ENCODE results near the gene TEX48.

Gene TEX48, protein sequence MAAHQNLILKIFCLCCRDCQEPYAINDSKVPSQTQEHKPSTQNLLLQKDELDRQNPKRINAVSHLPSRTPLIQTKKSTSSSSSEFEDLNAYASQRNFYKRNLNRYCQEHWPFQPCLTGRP

GRCh38 chr9:114681594-114682332 is at the start of gene TEX48:
Gene TEX48 (minus strand): TSS chr9:114682192. CDS start chr9:114671723, 10,469 bp downstream.
- DNase-seq = peak; percentile 52

GRCh38 chr9:114731701-114732100 is 49.7 kb upstream of the TEX48 start:
- no peak for DNase-seq

- DNase-seq = no peak
These were observed 47.7 kb upstream of the TEX48 start for GRCh38 chr9:114729706-114730105.

DNA sequence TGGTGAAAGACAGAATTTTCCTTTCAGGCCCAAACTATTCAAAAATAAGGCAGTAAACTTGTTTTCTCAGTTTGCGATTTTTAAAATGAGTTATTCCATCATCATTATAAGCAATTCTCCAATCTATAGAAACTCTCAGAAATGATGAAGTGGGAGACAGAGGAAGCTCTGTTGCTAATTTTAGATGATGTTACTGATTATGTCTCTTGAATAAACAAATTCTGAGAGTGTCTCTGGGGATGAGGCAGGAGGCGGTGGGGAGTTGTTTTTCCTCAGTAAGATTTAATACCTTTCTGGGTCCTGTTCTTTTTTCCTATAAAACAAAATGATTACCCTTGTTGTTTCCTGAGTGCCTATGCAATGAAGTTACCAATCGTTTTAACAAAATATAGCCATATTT is 43.9 kb upstream of the TEX48 start:
- DNase-seq = no peak

DNA sequence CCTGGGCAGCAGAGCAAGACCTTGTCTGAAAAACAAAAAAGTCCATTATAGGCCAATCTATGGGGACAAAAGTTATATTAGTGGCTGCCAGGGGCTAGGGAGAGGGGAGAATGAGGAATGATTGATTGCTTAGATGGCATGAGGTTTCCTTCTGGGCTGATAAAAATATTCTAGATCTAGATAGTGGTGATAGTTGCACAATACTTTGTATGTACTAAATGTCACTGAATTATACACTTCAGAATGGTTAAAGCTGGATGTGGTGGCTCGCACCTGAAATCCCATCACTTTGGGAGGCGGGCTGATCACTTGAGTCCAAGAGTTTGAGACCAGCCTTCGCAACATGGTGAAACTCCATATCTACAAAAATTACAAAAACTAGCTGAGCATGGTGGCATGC is 42.8 kb upstream of the TEX48 start:
- no peak for DNase-seq

DNA sequence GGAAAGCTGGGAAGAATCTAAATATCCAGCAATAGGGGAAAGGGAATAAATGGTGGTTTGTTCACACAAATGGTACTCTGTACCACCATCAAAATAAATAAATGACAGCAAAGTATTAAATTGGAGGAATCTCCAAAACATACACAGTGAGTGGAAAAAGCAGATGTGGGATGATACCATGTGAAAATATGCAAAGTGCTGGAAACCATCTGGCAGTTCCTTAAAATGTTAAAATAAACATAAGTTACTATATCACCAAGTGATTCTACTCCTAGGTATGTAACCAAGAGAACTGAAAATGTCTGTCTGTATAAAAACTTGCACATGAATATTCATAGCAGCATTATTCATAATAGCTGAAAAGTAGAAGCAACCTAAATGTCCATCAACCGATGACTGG is 41.9 kb upstream of the TEX48 start:
- DNase-seq = no peak

DNA sequence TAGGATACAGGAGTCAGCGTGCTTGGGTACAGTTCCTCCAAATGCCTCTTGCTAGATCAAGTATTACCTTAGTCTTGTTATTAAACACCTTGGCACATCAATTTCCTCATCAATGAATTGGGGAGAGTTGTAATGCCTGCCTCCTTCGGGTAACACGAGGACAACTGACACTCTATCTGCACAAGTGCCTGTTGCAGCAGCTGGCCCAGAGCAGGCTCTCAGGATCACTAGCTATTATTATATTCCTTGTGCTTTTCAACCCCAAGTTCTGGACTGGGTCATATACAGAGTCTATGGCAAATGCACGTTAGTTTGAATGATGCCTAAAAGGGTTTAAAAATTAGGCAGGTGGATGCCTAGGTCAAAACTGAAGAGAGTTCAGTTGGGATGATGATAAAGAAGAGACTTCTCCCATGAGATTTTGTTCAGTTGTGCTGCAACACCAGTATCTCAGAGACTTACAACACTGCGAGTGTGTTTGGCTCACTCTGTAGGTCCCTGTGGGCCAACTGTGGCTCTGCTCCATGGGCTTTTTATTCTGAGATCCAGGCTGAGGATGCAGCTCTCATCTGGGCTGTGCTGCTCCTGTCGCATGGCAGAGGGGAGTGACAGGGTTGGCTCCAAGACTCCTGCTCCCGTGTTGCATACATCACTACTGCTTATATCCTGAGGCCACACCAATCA is 41.1 kb upstream of the TEX48 start:
- no peak for DNase-seq

- no peak for DNase-seq
These were observed 40.2 kb upstream of the TEX48 start for GRCh38 chr9:114722081-114722621.

DNA sequence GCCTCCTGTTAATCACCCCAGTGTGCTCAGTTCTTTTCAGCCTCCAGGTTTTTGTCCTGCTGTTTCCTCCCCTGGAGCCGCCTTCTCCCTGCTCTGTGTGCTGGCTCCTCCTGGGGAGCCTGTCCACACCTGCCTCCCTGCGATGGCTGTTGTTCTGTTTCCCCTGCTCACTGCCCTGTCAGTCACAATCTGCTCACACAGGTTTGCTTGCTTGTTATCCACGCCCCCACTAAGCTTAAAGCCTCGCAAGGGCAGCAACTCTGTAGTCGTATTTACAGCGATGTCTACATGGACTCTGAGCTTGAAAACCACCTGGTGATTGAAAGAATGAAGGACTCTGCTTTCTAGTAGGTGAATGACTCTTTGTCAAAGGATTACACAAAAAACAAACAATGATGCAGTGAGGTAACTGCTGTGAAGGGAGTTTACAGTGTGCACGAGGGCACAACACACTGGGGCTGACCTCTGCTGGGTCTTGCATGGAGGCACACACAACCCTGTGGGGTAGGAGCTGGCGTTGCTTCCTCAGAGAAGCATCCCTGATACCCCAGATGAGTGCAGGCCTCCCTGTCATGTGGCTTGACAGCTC is 39.6 kb upstream of the TEX48 start:
- no peak for DNase-seq

GRCh38 chr9:114720086-114720676 is 38.2 kb upstream of the TEX48 start:
- DNase-seq = no peak

GRCh38 chr9:114719290-114719689 is 37.3 kb upstream of the TEX48 start:
- DNase-seq = no peak

- no peak for DNase-seq
These were observed 36.8 kb upstream of the TEX48 start for GRCh38 chr9:114718801-114719221.

- DNase-seq = no peak
These were observed 36.0 kb upstream of the TEX48 start for GRCh38 chr9:114717908-114718486.

DNA sequence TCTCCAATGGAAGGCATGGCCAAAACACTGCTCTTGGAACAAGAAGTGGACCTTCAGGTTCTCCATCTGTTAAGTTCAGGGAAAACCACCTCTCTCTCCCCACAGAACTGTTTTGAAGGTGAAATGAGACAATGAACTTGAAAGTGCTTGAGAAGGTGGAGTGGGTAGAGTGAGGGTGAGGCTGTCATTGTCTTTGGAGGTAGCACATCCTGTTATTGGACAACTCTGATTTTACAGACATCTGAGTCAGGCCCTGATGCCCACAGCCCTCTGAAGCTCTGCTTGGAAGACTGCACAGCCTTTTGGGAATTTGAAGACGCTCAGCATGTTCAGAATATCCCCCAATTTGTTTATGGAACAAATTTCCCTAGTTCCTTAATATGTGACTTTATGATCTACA is 27.6 kb upstream of the TEX48 start:
- DNase-seq = no peak

GRCh38 chr9:114706711-114707110 is 24.7 kb upstream of the TEX48 start:
- DNase-seq = no peak

DNA sequence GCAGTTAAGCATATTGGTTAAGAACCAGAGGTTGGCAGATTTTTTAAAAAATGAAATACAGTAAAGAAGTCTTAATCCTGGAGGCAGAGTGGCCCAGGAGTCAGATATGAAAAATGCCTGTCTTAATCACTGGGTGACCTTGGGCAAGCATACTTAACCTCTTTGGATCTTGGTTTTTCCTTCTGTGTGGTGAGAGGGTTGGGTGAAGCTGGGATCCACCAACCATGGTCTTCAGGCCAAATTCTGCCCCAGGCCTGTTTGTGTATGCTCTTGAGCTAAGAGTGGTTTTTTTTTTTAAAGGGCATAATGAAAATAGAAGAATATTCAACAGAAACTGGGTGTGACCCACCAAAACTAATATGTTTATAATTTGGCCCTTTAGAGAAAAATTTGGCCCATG is 20.0 kb upstream of the TEX48 start:
- DNase-seq = no peak

- no peak for DNase-seq
These were observed 16.0 kb upstream of the TEX48 start for GRCh38 chr9:114697951-114698351.

DNA sequence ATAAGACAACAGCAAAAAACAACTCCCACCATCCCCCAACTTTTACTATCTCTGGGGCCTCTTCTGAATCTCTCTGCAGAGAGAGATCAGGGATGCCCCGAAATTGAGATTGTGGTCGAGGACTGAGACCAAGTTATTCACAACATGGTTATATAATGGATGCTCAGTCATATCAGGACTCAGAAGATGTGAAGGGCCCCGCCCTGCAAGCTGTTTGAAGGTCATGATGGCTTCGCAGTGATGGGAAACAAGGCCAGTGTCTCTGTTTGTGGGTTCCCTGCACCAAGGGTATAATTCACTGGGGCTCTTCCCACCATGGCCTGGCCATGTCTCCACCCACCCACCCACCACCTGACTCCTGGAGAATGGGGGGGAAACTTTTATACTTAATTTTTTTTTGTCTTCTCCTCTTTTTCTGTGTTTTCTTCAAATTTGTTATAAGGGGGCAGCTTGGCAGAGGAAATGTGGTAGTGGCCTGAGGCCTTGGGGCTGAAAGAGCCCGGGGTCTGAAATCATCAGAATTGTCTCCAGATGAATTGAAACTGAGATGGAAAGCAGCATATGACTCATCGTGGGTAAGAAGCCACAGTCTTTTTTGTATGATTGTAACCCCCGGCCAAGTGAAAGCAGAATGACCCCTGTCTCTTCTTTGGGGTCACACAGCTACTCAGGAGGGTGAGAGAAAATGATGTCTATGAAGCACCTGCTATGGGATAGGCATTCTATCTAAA is 15.0 kb upstream of the TEX48 start:
- peak; percentile 7 for DNase-seq

GRCh38 chr9:114695948-114696347 is 14.0 kb upstream of the TEX48 start:
- DNase-seq = no peak

DNA sequence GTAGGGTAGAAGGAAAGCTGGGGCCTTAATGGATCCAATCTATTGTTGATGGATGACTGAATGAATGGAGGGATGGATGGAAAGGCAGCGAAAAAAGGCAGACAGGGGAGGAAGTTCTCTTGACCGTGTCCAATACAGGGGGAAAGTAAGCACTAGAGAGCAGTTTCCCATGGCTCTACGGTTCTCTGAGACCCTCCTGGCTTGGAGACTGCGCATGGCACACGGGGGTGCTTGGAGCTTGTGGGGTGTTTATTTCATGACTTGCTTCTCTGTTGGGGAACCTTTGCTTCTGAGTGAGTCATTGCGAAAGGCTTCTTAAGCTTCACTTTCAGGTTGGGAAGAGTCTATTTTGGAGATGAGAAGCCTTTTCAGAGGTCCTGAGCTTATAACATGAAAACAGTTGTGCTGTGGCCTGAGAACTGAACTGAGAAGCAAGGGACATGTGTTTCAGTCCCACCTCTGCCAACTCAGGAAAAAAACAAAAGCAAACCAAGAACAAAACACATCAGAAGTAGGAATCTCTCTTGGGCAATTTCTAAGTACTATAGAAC is 12.8 kb upstream of the TEX48 start:
- DNase-seq = no peak

GRCh38 chr9:114694146-114694545 is 12.2 kb upstream of the TEX48 start:
- DNase-seq = peak; percentile 20

Measured in kidney glomerular epithelial cell (primary cell).